GM12864 (cell line): ENCODE measurements around the gene RAP2A.

Experiments
- DNase-seq: peaks from one replicate; pipeline ENCODE4 v3.0.0-alpha.2; 2011; ENCODE audit warnings: low read depth
- H3K4me3 ChIP-seq: 2 replicates; pipeline ENCODE4 v1.5.1; 2011; ENCODE audit warnings: mild to moderate bottlenecking, low read depth, low read length, control low read depth
- CTCF ChIP-seq: IDR thresholded peaks from 2 replicates; pipeline ENCODE4 v1.5.1; 2011; ENCODE audit warnings: low read depth, mild to moderate bottlenecking, moderate library complexity, low read length, control low read depth, inconsistent platforms; ENCODE audit errors: missing control alignments

RAP2A gene

GRCh38 chr13:97388373-97388772 is 45.6 kb upstream of the RAP2A start:
- DNase-seq: no peak
- no peak overlapping the region for H3K4me3 ChIP-seq
- no peak for TF ChIP-seq CTCF

GRCh38 chr13:97390941-97391600 is 42.9 kb upstream of the RAP2A start:
- TF ChIP-seq CTCF: no peak
- DNase-seq: no peak
- H3K4me3 ChIP-seq: no peak overlapping the region

- H3K4me3 ChIP-seq: no peak overlapping the region
- TF ChIP-seq CTCF: no peak
- no peak for DNase-seq
Measured at GRCh38 chr13:97392020-97392419, 41.9 kb upstream of the RAP2A start.

- no peak overlapping the region for H3K4me3 ChIP-seq
- no peak for TF ChIP-seq CTCF
- DNase-seq: no peak
Measured at GRCh38 chr13:97394542-97394941, 39.4 kb upstream of the RAP2A start.

GRCh38 chr13:97395447-97396136 is 38.4 kb upstream of the RAP2A start:
- DNase-seq: no peak
- no peak for TF ChIP-seq CTCF
- no peak overlapping the region for H3K4me3 ChIP-seq

GRCh38 chr13:97397267-97397666 is 36.7 kb upstream of the RAP2A start:
- DNase-seq: no peak
- no peak for TF ChIP-seq CTCF
- H3K4me3 ChIP-seq: no peak overlapping the region

GRCh38 chr13:97401421-97401820 is 32.5 kb upstream of the RAP2A start:
- no peak for TF ChIP-seq CTCF
- H3K4me3 ChIP-seq: no peak overlapping the region
- no peak for DNase-seq
